Measurements from ENCODE around the gene CDC42SE2. TPM values are rescaled to one million over a fixed set of nuclear protein-coding genes. Genes with fewer than 3 reads are reported as not detected.

Gene CDC42SE2
- 19.2 TPM for polyA plus RNA-seq (2013, experiment 1 of 2; ENCODE audit: insufficient read length)
- polyA plus RNA-seq (2013, experiment 2 of 2; ENCODE audit: insufficient read length), result 22.2 TPM

GRCh38 chr5:131263648-131264450 is at the start of gene CDC42SE2:
Gene CDC42SE2 (plus strand): TSS chr5:131264053. CDS start chr5:131359494, 95,441 bp downstream.
- DNase-seq, result peak; percentile 90

DNA sequence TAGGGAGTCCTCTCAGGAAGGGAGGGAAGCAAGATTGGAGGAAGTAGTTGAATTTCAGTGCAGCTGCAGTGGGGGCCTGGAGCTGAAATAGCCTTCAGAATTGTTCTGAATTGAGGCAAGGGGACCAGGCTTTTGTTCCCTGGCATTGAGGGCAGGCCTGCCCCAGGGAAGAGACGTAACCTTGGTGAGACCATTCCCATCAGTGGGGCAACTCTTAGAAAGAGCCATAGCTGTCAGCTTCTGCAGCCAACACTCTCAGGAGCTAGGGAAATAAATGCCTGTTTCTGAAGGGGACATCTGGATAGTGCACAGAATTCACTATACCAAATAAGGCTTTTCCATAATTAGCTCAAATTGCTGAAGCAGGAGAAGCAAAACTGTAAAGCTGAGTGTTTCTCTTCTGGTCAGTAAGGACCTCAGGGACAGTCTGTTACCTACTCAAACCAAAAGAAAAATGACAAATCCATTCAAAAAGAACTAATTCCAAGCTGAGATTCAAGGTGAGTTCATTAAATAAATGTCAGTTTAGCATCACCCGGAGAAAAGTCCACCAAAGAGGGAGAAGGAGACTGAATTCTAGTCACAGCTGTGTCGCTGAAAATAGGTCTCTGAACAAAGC is 49.1 kb upstream of the CDC42SE2 start:
- DNase-seq, result no peak

GRCh38 chr5:131217791-131218190 is 46.1 kb upstream of the CDC42SE2 start:
- DNase-seq, result no peak

DNA sequence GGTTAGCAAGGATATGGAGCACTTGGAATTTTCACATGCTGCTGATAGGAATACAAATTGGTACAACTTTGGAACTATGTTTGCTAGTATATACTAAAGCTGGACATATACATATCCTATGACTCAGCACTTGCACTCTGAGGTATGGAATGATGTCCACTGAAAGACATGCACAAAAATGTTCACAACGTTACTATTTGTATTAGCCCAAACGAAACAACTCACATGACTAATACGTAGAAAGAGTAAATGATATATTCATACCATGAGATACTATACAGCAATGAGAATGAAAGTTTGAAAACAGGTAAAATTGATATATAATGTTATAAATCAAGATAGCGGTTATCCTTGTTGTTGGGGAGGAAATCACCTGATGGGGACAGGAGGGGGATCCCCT is 45.5 kb upstream of the CDC42SE2 start:
- peak; percentile 64 for DNase-seq

GRCh38 chr5:131220566-131220965 is 43.3 kb upstream of the CDC42SE2 start:
- no peak for DNase-seq

DNA sequence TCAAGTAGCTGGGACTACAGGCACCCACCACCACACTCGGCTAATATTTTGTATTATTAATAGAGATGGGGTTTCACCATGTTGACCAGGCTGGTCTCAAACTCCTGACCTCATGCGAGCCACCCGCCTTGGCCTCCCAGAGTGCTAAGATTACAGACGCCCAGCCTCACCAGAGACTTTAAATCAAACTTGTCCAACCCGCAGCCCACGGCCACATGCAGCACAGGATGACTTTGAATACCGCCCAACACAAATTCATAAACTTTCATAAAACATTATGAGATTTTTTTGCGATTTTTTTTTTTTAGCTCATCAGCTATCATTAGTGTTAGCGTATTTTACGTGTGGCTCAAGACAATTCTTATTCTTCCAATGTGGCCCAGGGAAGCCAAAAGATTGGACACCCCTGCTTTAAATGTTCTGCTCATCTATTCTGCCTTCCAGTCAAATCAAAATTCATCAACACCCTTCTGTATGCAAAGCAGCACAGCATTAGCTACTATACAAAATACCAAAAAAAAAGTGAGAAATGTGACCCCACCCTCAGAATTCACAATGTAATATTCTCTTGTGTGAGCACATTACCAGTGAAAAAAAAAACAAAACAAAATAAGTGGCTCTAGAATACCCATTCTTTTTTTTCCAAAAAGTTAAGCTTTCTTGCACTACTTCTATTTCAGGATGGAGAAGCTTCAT is 42.7 kb upstream of the CDC42SE2 start:
- no peak for DNase-seq

DNA sequence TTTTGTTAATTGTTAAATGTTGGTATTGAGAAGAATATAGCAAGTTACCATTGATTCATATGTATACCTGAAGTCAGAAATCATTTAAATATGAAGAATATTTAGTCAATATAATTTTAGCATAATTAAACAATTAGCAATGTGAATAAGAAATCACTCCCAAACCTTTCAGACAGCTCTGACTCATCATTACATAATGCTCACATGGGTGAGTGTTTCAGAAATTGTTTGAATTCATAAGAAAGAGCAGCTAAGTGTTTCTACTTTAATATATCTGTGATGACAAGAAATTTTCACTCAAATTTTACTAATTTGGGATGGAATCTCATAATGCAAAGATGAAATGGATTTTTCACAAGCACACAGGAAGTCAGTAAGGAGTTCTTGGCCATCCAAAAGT is 42.0 kb upstream of the CDC42SE2 start:
- peak; percentile 17 for DNase-seq

DNA sequence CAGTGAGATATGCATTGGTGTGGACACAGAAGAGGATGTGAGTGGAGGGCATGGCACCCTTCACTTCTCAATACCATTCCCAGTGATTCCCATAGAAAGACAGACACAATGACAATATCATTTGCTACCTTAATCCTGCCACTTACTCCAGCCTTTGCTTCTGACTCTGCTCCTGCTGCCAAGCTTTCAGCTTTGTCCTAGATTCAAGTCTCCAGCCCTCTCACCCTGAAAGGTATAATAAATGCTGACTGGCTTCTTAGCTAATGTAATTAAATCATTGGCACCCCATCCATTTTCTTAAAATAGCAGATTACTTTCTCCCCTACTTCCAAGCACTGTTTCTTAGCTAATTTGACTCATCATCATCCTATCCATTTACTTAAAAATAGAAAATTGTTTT is 41.1 kb upstream of the CDC42SE2 start:
- DNase-seq, result no peak

- DNase-seq, result no peak
These were observed 40.0 kb upstream of the CDC42SE2 start for GRCh38 chr5:131223751-131224386.

DNA sequence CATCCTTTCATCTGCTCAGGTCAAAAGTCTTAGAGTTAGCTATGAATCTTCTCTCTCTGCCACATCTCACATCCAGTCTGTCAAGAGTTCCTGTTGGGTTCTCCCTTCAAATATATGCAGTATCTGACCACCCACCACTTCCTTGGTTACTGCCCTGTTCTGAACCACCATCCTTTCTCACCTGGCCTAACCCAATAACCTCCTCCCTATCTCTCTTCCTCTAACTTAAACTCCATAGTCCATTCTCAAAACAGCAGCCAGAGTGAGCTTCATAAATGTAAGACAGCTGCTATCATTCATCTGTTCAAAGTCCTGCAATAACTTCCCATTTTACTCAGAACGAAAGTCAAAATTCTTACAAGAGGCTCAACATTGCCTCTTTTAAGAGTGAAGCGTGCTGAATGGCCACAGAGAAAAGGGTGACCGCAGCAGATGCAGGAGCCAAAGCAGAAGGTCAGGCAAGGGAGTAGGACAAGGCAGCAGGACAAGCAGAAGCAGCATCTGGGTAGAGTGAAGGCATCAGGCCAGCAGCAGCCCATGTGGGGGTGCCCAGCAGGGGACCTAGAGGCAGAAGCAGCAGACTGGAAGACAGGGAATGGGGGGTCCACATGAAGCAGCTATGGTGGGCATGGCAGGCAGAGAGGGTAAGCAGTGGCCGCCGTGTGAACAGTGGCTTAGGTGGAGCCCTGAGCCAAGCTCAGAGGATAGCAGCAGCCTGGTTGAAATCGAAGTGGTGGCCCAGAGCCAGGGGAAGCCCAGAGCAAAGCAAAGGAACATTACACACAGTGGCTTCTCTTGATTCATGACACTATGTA is 39.3 kb upstream of the CDC42SE2 start:
- DNase-seq, result no peak

GRCh38 chr5:131225282-131225974 is 38.4 kb upstream of the CDC42SE2 start:
- no peak for DNase-seq

DNA sequence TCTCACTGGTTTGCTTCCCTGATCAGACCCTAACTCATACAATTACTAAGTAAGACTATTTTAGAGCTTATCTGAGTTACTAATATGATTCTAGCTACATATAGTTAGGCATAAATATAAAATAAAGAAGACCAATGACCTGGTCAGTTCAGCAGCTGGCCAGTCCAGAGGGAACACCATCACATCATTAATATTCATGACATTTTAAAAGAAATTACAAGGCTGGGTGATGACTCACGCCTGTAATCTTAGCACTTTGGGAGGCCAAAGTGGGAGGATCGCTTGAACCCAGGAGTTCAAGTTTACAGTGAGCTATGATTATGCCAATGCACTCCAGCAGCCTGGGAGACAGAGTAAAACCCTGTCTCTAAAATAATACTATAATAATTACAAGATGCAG is 37.0 kb upstream of the CDC42SE2 start:
- DNase-seq, result no peak

DNA sequence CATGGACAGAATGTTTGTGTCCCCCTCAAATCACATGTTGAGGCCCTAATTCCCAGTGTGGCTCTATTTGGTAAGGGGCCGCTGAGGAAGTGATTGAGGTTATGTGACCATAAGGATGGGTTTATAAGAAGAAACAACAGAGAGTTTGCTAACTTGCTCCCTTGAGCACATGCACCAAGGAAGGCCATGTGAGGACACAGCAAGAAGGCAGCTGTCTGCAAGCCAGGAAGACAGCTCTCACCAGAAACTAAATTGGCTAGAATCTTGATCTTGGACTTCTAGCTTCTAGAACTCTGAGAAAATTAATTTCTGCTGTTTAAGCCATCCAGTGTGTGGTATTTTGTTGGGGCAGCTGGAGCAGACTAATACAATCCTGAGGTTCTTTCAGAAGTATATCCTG is 35.2 kb upstream of the CDC42SE2 start:
- DNase-seq, result no peak

GRCh38 chr5:131229623-131230022 is 34.2 kb upstream of the CDC42SE2 start:
- no peak for DNase-seq

- DNase-seq, result peak; percentile 3
These were observed 33.4 kb upstream of the CDC42SE2 start for GRCh38 chr5:131230406-131230805.

DNA sequence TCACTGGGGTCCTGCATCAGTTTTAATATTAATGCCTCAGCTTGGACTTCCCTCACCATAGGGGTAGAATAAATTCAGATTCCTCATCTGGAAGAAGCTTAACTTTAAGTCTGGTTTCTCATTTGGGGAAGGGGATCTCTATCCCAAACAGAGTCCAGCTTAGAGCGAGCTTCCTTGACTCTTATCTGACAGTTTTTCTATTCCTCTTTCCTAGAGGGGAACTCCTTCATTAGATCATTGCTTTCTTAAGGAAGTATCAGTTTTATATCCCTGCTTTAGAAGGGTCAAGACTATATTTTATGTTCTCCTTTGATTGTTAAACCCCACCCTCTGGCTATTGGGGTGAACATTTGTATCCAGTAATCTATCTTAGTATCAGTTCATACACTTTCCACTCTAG is 24.2 kb upstream of the CDC42SE2 start:
- DNase-seq, result no peak

- peak; percentile 81 for DNase-seq
These were observed 21.1 kb upstream of the CDC42SE2 start for GRCh38 chr5:131242728-131243255.

DNA sequence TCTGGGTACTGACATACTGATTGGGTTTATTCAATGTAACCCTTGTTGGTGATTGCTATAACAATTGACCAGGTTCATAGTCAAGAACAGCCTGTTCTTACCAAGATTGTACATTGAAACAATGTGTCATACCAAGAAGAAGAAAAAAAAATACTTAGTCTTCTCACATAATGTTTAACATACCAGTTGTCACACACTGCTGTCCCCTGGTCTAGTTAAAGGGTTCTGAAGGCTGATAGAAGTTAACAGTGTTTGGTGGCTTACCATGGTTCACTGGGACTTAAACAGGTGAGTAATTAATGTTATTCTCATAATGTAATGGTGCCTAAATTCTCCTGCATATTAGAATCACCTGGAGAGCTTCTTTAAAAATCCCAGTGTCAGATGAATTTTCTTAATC is 18.5 kb upstream of the CDC42SE2 start:
- DNase-seq, result no peak

DNA sequence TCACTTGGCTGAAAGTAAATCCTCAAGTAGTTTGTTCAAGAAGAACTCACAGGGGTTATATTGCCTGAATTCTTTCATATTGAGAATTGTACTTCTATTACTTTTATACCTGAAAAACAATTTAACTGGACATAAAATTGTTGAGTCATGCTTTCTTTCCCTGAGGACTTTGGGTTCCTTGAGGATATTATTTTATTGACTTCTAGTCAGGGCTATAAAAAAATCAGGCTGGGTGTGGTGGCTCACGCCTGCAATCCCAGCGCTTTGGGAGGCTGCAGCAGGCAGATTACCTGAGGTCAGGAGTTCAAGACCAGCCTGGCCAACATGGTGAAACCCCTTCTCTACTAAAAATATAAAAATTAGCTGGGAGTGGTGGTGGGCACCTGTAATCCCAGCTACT is 17.9 kb upstream of the CDC42SE2 start:
- DNase-seq, result no peak

- DNase-seq, result no peak
These were observed 17.3 kb upstream of the CDC42SE2 start for GRCh38 chr5:131246504-131246903.

All from fibroblast of skin of scalp (primary cell).